Fibroblast of lung (primary cell): ENCODE measurements around the gene NR2C2.

Source experiments
- EZH2 ChIP-seq: IDR thresholded peaks from 2 replicates; pipeline ENCODE4 v1.5.1; 2012; ENCODE audit warnings: low read length, control low read depth, mild to moderate bottlenecking; ENCODE audit errors: missing control alignments
- TF ChIP-seq, protein P1 (sequence below), 2 donors: IDR thresholded peaks in 1 of 2; conservative IDR thresholded peaks in 1 of 2; 1 replicate in 1 of 2; 2 replicates in 1 of 2; pipeline ENCODE4 v1.5.1; 2011 to 2012; ENCODE audit warnings: low read length in 2 of 2, control low read depth in 1 of 2, inconsistent platforms in 1 of 2, low read depth in 1 of 2, mild to moderate bottlenecking in 1 of 2

GRCh38 chr3:15050405-15051092 lies 103.2 kb downstream of the NR2C2 start:
- TF ChIP-seq, protein P1, sequence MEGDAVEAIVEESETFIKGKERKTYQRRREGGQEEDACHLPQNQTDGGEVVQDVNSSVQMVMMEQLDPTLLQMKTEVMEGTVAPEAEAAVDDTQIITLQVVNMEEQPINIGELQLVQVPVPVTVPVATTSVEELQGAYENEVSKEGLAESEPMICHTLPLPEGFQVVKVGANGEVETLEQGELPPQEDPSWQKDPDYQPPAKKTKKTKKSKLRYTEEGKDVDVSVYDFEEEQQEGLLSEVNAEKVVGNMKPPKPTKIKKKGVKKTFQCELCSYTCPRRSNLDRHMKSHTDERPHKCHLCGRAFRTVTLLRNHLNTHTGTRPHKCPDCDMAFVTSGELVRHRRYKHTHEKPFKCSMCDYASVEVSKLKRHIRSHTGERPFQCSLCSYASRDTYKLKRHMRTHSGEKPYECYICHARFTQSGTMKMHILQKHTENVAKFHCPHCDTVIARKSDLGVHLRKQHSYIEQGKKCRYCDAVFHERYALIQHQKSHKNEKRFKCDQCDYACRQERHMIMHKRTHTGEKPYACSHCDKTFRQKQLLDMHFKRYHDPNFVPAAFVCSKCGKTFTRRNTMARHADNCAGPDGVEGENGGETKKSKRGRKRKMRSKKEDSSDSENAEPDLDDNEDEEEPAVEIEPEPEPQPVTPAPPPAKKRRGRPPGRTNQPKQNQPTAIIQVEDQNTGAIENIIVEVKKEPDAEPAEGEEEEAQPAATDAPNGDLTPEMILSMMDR (conservative IDR thresholded peaks at IDR 0.05 in 1 of 2, IDR thresholded peaks at IDR 0.05 in 1 of 2; ENCODE audit: low read depth in 1 of 2, low read length in 2 of 2): no peak
- no peak for TF ChIP-seq EZH2
